GM12878 (cell line): ENCODE data around the gene ENPP7. TPM values are rescaled to one million over a fixed set of nuclear protein-coding genes. Genes with fewer than 3 reads are reported as not detected.

ENCODE experiments used
- ATAC-seq: fragments of 200-7000 bp; cut with Tn5 transposase; 3 replicates; pipeline ENCODE4 v1.9.1; 2020; ENCODE audit warnings: mild to moderate bottlenecking, moderate library complexity
- BruUV-seq: library from RNA; stranded (reverse); fragments of 400-500 nt; replicated peaks from 2 replicates; lab custom pipeline; 2021; lab: Mats Ljungman, UMichigan
- CTCF ChIA-PET: fragments of 300-600 bp; sonication (Branson Sonifier 250); formaldehyde crosslinking; extraction: SDS; loops from one replicate; lab custom pipeline; 2021; ENCODE audit warnings: inconsistent platforms; lab: Yijun Ruan, JAX
- POLR2A ChIA-PET: fragments of 350-600 bp; formaldehyde crosslinking; extraction: SDS; loops from one replicate; lab custom pipeline; 2021; ENCODE audit warnings: inconsistent platforms; lab: Charles Lee
- RAD21 ChIA-PET: fragments of 300-600 bp; sonication (Branson Sonifier 250); formaldehyde crosslinking; loops from one replicate; lab custom pipeline; 2023; ENCODE audit warnings: antibody characterized with exemption; ENCODE audit not compliant: unreplicated experiment; lab: Charles Lee
- SMC1A ChIA-PET: fragments of 300-600 bp; sonication (Branson Sonifier 250); formaldehyde crosslinking; loops from one replicate; lab custom pipeline; 2023; ENCODE audit not compliant: unreplicated experiment, uncharacterized antibody; lab: Charles Lee
- DNase-seq: peaks from one replicate; pipeline ENCODE4 v3.0.0-alpha.2; 2011; ENCODE audit warnings: low read depth, low spot score
- FAIRE-seq: peaks from 3 replicates; lab custom pipeline; 2011; peaks lifted over from hg19 to GRCh38; lab: Jason Lieb, UNC
- H2AFZ ChIP-seq: 2 replicates; pipeline ENCODE4 v1.6.0; 2011; ENCODE audit warnings: low read depth, low read length, control low read depth; ENCODE audit not compliant: control insufficient read depth
- H3K27ac ChIP-seq: 2 replicates; pipeline ENCODE4 v1.5.1; 2011; ENCODE audit warnings: control low read depth; ENCODE audit not compliant: control insufficient read depth, insufficient read depth
- H3K27me3 ChIP-seq, 2 experiments: replicated peaks in 1 of 2; 2 replicates each; pipeline versions ENCODE4 v1.6.0 to v1.6.1; 2011; ENCODE audit warnings: low read length in 1 of 2; ENCODE audit not compliant: control insufficient read depth in 2 of 2, insufficient read depth in 2 of 2
- H3K36me3 ChIP-seq, 2 experiments: 2 replicates each; pipeline ENCODE4 v1.5.1; 2011; ENCODE audit warnings: low read length in 1 of 2; ENCODE audit not compliant: control insufficient read depth in 2 of 2, insufficient read depth in 2 of 2
- H3K4me1 ChIP-seq: 2 replicates; pipeline ENCODE4 v1.6.1; 2011; ENCODE audit warnings: mild to moderate bottlenecking, low read length, moderate library complexity, mixed read lengths; ENCODE audit not compliant: control insufficient read depth, insufficient read depth
- H3K4me2 ChIP-seq: 2 replicates; pipeline ENCODE4 v1.6.0; 2011; ENCODE audit warnings: control low read depth; ENCODE audit not compliant: control insufficient read depth, insufficient read depth
- H3K4me3 ChIP-seq: fragments of 200-600 bp; sonication (generic); 2 replicates; pipeline ENCODE4 v1.5.1; 2016
- H3K79me2 ChIP-seq: 2 replicates; pipeline ENCODE4 v1.6.0; 2011; ENCODE audit warnings: low read length; ENCODE audit not compliant: control insufficient read depth, insufficient read depth
- H3K9ac ChIP-seq: 2 replicates; pipeline ENCODE4 v1.8.0; 2011; ENCODE audit warnings: low read length, control low read depth, mixed read lengths; ENCODE audit not compliant: control insufficient read depth, insufficient read depth
- H3K9me3 ChIP-seq: replicated peaks from 3 replicates; pipeline ENCODE4 v1.5.1; 2011; ENCODE audit warnings: mild to moderate bottlenecking, low read length; ENCODE audit not compliant: control insufficient read depth, insufficient read depth
- H4K20me1 ChIP-seq: 2 replicates; pipeline ENCODE4 v1.6.0; 2011; ENCODE audit not compliant: control insufficient read depth, insufficient read depth
- BACH1 ChIP-seq: fragments of 450-650 bp; IDR thresholded peaks from 2 replicates; pipeline ENCODE4 v1.6.1; 2017; ENCODE audit warnings: mild to moderate bottlenecking, borderline replicate concordance
- BRCA1 ChIP-seq: IDR thresholded peaks from 2 replicates; pipeline ENCODE4 v1.6.1; 2011; ENCODE audit warnings: low read depth, low read length, improper control_type of control experiment
- EP300 ChIP-seq, 2 experiments: fragments of 150-350 bp in 1 of 2; IDR thresholded peaks; 2 replicates each; pipeline ENCODE4 v1.6.1; 2011 to 2012; ENCODE audit warnings: low read depth in 2 of 2, low read length in 2 of 2, borderline replicate concordance in 1 of 2, improper control_type of control experiment in 1 of 2, inconsistent platforms in 1 of 2; ENCODE audit not compliant: control insufficient read depth in 1 of 2
- EZH2 ChIP-seq: IDR thresholded peaks from 2 replicates; pipeline ENCODE4 v1.6.1; 2012; ENCODE audit warnings: low read depth, mild to moderate bottlenecking, control low read depth, inconsistent platforms, low read length, borderline replicate concordance; ENCODE audit not compliant: control insufficient read depth
- FOS ChIP-seq: IDR thresholded peaks from 3 replicates; pipeline ENCODE4 v1.6.1; 2011; ENCODE audit warnings: borderline replicate concordance; ENCODE audit not compliant: insufficient read length; ENCODE audit errors: extremely low read depth
- FOXM1 ChIP-seq: IDR thresholded peaks from 2 replicates; pipeline ENCODE4 v1.6.1; 2012; ENCODE audit warnings: low read depth, mild to moderate bottlenecking, inconsistent platforms, low read length, moderate library complexity
- HDAC6 ChIP-seq: fragments of 200-600 bp; sonication (generic); IDR thresholded peaks from one replicate; pipeline ENCODE4 v1.8.0; 2017; ENCODE audit warnings: antibody characterized with exemption; ENCODE audit not compliant: unreplicated experiment
- IKZF1 ChIP-seq: fragments of 450-650 bp; conservative IDR thresholded peaks from 2 replicates; pipeline ENCODE4 v1.6.1; 2017; ENCODE audit warnings: antibody characterized with exemption, mild to moderate bottlenecking
- MXI1 ChIP-seq: fragments of 150-350 bp; IDR thresholded peaks from 2 replicates; pipeline ENCODE4 v1.6.1; 2011; ENCODE audit warnings: low read depth, mild to moderate bottlenecking, inconsistent platforms, low read length, improper control_type of control experiment
- NFIC ChIP-seq: IDR thresholded peaks from 2 replicates; pipeline ENCODE4 v1.6.1; 2012; ENCODE audit warnings: low read depth, mild to moderate bottlenecking, inconsistent platforms, low read length, moderate library complexity
- NRF1 ChIP-seq: conservative IDR thresholded peaks from 2 replicates; pipeline ENCODE4 v1.6.1; 2011; ENCODE audit warnings: mild to moderate bottlenecking, low read depth, low read length, improper control_type of control experiment
- POLR2AphosphoS5 ChIP-seq: IDR thresholded peaks from 2 replicates; pipeline ENCODE4 v1.6.1; 2011; ENCODE audit warnings: mild to moderate bottlenecking, low read length, inconsistent platforms
- TARDBP ChIP-seq: IDR thresholded peaks from 2 replicates; pipeline ENCODE4 v1.6.1; 2016; ENCODE audit warnings: borderline replicate concordance
- ZSCAN29 ChIP-seq: fragments of 450-650 bp; IDR thresholded peaks from 2 replicates; pipeline ENCODE4 v1.6.1; 2017; ENCODE audit warnings: mild to moderate bottlenecking, moderate library complexity
- WGBS: methylation state at CpG from one replicate; pipeline ENCODE4 v1.1.6; 2016; ENCODE audit warnings: low lambda C conversion rate; ENCODE audit not compliant: insufficient replicate concordance, insufficient coverage; ENCODE audit errors: missing lambda C conversion rate; 5-methylcytosine and 5-hydroxymethylcytosine counted together
- in situ Hi-C: fragments of 300-500 bp; cut with MboI; formaldehyde crosslinking; loops from 9 replicates; pipeline ENCODE4 v1.14.3; 2018; ENCODE audit warnings: mixed read lengths
- intact Hi-C: fragments of 100-400 bp; cut with micrococcal nuclease; formaldehyde crosslinking; loops from one replicate; pipeline ENCODE4 v1.14.2; 2022; ENCODE audit not compliant: unreplicated experiment
- polyA plus RNA-seq, 11 experiments: library from polyadenylated mRNA; depleted of rRNA in 4 of 11; unstranded in 6 of 11; stranded (reverse) in 5 of 11; fragments of >200 nt; fragmentation: Nextera tagmentation in 4 of 11; fragmentation: Illumina TruSeq in 1 of 11; extraction: Ambion mirVana in 4 of 11; extraction: Trizol in 1 of 11; gene quantifications; 1 replicate in 1 of 11; 2 replicates in 10 of 11; pipeline versions ENCODE4 v1.2.1 to v1.2.3, GENCODE V29; 2011 to 2016; ENCODE audit warnings: inconsistent platforms in 2 of 11, missing spikeins in 2 of 11, low read depth in 1 of 11
- total RNA-seq, 4 experiments: library from RNA; depleted of rRNA in 3 of 4; stranded (reverse); fragments of >200 nt in 3 of 4; fragmentation: Illumina TruSeq in 1 of 4; extraction: Trizol in 1 of 4; gene quantifications; 2 replicates each; pipeline versions ENCODE4 v1.2.1 to v1.2.3, GENCODE V29; 2013 to 2021
- TF ChIP-seq, protein P1 (sequence below): IDR thresholded peaks from 2 replicates; pipeline ENCODE4 v1.6.1; 2012; ENCODE audit warnings: improper control_type of control experiment, low read depth, low read length; ENCODE audit not compliant: insufficient replicate concordance
- TF ChIP-seq, protein P2 (sequence below): fragments of 150-350 bp; IDR thresholded peaks from 2 replicates; pipeline ENCODE4 v1.6.1; 2016; ENCODE audit warnings: low read depth, low read length

The ENPP7 gene
- total and polyA plus RNA-seq, 10 of the 15 experiments (the other 5 are each of a cell fraction or from before 2014, with no cell fraction given): 0.04 to 0.41 (median 0.18) TPM; not detected in 1

DNA sequence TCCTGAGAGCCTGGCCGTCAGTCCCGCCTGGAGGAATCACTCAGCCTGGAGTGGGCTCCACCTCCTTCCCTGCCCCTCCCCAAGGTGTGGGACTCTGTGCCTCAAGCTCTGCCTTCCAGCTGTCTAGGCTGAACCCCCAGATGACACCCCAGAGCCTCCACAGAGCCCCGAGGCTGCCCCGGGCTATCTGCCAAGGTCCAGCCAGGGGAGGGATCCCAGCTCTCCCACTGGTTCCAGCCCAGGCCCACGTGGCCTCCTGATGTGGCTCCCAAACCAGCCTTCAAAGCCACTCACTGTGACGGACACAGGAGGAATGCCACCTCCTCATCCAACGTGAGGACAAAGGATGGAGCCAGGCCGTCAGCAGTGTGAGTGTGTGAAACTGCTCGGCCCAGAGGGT is 45.6 kb upstream of the ENPP7 start (continued):
- TF ChIP-seq EP300 (IDR thresholded peaks at IDR 0.05; ENCODE audit: borderline replicate concordance in 1 of 2, control insufficient read depth in 1 of 2, low read depth in 2 of 2, low read length in 2 of 2) (no peak), EZH2 (no peak), HDAC6 (no peak)

DNA sequence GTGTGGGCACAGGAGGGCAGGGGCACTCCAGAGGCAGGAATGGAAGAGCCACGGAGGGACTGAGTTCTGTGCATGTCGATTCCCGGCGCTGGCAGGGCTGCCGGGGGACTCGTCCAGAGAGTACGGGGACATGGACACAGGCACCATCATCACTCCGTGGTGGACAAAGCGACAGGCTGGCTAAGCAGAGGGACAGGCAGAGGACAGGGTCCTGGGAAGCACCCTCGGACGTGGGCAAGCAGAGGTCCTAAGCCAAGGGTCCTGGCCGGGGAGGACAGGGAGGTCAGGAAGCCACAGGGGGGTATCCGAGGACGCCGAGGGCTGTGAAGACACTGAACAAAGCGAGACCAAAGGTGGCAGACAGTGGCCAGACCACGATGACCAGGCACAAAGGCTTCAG is 44.3 kb upstream of the ENPP7 start:
- no peak for ATAC-seq
- H3K9ac ChIP-seq: no peak overlapping the region
- H3K4me1 ChIP-seq: no peaks in the 10 kb centered on the region
- H3K4me3 ChIP-seq: no peak overlapping the region
- in situ Hi-C loops: no loop called here
- no TSS peak for BruUV-seq
- peaks cover 0 to 4% of the 10 kb centered on the region in 2 experiments; a peak in 2 of 4 replicates for H3K27me3 ChIP-seq
- no peaks in the 10 kb centered on the region for H3K79me2 ChIP-seq
- no peaks in the 10 kb centered on the region for H3K36me3 ChIP-seq
- CTCF ChIA-PET: no interaction called here
- H3K27ac ChIP-seq: no peak overlapping the region
- H3K9me3 ChIP-seq: no peaks in the 10 kb centered on the region
- no peak for DNase-seq
- POLR2A ChIA-PET: no interaction called here
- intact Hi-C loops: no loop called here
- FAIRE-seq: no peak
- SMC1A ChIA-PET: no interaction called here
- H2AFZ ChIP-seq: no peak overlapping the region
- H4K20me1 ChIP-seq: no peaks in the 10 kb centered on the region
- WGBS: 36% methylated on average over 16 of the region's 17 CpGs
- RAD21 ChIA-PET: no interaction called here
- H3K4me2 ChIP-seq: no peak overlapping the region
- no peak for TF ChIP-seq NFIC
- TF ChIP-seq, protein P1, sequence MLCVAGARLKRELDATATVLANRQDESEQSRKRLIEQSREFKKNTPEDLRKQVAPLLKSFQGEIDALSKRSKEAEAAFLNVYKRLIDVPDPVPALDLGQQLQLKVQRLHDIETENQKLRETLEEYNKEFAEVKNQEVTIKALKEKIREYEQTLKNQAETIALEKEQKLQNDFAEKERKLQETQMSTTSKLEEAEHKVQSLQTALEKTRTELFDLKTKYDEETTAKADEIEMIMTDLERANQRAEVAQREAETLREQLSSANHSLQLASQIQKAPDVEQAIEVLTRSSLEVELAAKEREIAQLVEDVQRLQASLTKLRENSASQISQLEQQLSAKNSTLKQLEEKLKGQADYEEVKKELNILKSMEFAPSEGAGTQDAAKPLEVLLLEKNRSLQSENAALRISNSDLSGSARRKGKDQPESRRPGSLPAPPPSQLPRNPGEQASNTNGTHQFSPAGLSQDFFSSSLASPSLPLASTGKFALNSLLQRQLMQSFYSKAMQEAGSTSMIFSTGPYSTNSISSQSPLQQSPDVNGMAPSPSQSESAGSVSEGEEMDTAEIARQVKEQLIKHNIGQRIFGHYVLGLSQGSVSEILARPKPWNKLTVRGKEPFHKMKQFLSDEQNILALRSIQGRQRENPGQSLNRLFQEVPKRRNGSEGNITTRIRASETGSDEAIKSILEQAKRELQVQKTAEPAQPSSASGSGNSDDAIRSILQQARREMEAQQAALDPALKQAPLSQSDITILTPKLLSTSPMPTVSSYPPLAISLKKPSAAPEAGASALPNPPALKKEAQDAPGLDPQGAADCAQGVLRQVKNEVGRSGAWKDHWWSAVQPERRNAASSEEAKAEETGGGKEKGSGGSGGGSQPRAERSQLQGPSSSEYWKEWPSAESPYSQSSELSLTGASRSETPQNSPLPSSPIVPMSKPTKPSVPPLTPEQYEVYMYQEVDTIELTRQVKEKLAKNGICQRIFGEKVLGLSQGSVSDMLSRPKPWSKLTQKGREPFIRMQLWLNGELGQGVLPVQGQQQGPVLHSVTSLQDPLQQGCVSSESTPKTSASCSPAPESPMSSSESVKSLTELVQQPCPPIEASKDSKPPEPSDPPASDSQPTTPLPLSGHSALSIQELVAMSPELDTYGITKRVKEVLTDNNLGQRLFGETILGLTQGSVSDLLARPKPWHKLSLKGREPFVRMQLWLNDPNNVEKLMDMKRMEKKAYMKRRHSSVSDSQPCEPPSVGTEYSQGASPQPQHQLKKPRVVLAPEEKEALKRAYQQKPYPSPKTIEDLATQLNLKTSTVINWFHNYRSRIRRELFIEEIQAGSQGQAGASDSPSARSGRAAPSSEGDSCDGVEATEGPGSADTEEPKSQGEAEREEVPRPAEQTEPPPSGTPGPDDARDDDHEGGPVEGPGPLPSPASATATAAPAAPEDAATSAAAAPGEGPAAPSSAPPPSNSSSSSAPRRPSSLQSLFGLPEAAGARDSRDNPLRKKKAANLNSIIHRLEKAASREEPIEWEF: no peak
- TF ChIP-seq IKZF1: no peak
- TF ChIP-seq TARDBP: no peak
- TF ChIP-seq NRF1: no peak
- TF ChIP-seq, protein P2, sequence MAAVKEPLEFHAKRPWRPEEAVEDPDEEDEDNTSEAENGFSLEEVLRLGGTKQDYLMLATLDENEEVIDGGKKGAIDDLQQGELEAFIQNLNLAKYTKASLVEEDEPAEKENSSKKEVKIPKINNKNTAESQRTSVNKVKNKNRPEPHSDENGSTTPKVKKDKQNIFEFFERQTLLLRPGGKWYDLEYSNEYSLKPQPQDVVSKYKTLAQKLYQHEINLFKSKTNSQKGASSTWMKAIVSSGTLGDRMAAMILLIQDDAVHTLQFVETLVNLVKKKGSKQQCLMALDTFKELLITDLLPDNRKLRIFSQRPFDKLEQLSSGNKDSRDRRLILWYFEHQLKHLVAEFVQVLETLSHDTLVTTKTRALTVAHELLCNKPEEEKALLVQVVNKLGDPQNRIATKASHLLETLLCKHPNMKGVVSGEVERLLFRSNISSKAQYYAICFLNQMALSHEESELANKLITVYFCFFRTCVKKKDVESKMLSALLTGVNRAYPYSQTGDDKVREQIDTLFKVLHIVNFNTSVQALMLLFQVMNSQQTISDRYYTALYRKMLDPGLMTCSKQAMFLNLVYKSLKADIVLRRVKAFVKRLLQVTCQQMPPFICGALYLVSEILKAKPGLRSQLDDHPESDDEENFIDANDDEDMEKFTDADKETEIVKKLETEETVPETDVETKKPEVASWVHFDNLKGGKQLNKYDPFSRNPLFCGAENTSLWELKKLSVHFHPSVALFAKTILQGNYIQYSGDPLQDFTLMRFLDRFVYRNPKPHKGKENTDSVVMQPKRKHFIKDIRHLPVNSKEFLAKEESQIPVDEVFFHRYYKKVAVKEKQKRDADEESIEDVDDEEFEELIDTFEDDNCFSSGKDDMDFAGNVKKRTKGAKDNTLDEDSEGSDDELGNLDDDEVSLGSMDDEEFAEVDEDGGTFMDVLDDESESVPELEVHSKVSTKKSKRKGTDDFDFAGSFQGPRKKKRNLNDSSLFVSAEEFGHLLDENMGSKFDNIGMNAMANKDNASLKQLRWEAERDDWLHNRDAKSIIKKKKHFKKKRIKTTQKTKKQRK: no peak
- no peak for TF ChIP-seq BRCA1
- no peak for TF ChIP-seq MXI1
- no peak for TF ChIP-seq ZSCAN29
- no peak for TF ChIP-seq BACH1
- TF ChIP-seq FOS: no peak
- TF ChIP-seq FOXM1: no peak
- no peak for TF ChIP-seq POLR2AphosphoS5
